Stimulated activated CD8-positive, alpha-beta memory T cell treated with anti-CD3 and anti-CD28 coated beads, Interleukin-12 subunit alpha, Interleukin-12 subunit beta, amount 100 ng/mL, for 1 hour (primary cell): ENCODE results near the gene RASA2.
"Not testable (repeated sequence)": the region's sequence is repeated elsewhere in the genome, so short reads cannot be mapped to it uniquely, and the experiment has no call there.

Experiments
- DNase-seq: peaks from one replicate; pipeline ENCODE4 v3.0.0-alpha.2; 2020; ENCODE audit warnings: low read depth

Gene RASA2

GRCh38 chr3:141459008-141459407, 27.8 kb upstream of the RASA2 start:
- DNase-seq: no peak

DNA sequence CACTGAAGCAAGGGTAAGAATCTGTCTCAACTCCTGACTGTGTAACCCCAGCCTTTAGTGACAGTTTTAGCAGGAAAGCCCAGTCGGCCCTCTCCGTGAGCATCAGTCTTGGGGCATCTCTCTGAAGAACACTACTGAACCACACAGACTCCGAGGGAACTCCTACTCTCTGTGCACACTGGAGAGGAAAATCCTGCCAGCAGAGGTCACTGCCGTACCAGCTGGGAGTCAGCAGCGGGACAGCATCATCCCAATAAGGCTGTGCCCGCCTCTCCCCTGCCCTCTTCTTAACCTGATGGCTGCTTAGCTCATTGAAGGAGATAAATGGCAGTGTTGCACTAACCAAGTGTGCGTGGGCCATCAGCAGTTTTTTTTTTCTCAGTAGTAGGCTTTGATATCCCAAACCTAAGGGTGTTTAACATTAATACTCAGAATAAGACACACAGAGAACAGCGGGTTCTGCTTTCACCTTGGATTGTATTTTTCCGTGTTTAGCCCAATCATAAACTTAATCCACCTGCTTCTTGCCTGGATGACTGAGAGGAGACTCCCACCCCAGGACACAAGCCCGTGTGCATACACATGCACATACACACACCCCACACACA, 26.6 kb upstream of the RASA2 start:
- DNase-seq: peak; percentile 79

GRCh38 chr3:141462176-141462859, 24.5 kb upstream of the RASA2 start:
- DNase-seq: no peak

DNA sequence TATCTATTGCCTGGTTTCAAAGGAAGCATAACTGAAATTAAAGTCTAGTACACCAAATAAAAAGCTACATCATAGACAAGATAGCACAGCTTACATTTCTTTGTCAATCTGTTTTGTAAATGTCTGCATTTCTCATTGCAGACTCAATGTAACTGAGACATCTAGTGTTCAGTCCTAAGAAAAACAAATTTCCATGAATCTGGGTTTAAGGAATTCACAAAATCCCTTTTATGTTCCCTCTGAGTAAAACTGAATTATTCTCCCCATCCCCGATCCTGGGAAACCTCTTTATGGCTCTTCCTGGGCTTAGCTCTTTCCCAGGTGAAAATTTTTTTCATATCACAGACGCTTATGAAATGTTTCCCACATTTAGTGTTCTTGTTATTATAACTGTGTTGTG, 21.6 kb upstream of the RASA2 start:
- DNase-seq: no peak

DNA sequence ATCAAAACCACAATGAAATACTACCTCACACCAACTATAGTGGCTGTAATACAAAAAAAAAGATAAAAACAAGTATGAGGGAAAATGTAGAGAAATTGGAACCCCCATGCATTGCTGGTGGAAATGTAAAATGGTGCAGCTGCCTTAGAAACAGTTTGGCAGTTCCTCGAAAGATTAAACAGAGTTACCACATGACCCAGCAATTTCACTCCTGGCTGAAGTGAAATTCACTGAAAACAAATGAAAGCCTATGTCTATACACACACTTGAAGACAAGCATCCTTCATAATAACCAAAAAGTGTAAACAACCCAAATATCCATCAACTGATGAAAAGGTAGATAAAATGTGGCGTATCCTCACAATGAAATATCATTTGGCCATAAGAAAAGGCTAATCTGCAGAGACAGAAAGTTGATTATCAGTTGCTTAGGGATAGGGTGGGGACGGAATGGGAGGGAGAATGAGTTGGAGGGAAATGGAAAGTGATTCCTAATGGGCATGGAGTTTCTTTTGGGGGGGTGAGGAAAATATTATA, 20.1 kb upstream of the RASA2 start:
- DNase-seq: no peak

- no peak for DNase-seq
Observed at GRCh38 chr3:141469720-141470119, 17.1 kb upstream of the RASA2 start.

DNA sequence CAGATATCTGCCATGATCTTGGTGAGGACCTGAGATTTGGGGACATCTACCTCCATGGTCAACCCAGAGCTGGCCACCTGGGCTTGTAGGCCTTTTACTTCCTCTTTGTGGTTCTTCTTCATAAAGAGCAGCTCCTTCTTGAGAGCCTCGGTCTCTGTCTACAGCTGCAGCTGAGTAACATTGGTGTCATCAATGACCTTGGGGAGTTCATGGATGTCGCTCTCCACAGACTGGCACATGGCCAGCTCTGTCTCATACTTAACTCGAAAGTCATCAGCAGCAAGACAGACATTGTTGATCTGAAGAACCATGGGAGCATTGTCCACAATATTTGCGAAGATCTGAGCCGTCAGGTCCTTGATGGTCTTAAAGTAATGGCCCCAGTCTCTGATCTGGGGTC, 15.7 kb upstream of the RASA2 start:
- no peak for DNase-seq

- no peak for DNase-seq
Observed at GRCh38 chr3:141476033-141476432, 10.8 kb upstream of the RASA2 start.

DNA sequence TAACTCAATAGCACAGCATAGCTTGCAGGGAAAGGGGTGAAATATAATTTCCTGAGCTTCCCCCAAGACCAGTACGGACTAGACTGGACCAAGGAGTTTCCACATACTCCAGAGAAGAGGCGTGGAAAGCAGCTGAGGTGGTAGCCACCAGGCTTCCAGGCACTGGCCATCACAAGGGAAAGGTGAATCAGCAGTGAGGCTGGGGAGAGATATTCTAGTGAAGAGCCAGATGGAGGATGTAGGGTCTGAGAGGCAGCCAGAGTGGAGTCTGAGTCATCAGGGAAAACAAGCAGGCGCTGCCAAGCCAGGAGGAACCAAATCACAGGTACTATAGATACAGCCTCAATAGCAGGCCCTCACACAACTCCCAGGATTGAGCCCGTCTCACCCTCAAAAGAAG, 9.6 kb upstream of the RASA2 start:
- no peak for DNase-seq

DNA sequence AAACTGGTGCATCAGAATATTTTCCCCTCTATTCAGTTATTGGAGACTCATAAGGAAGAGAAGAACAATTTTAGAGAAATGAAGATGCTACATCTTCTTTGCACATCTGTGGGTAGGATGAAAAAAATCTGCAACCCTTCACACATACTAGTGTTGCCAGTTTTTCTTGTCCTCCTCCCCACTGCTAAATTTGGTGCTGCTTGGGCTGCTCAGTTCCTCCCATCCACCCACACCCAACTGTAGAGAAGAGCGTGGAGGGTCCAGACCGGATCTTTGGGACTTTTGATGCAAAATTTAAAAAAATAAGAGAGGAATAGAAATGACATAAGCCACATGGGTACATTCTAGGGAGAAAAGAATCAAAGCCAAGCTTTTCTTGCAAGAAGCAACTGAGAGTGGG, 8.7 kb upstream of the RASA2 start:
- no peak for DNase-seq

GRCh38 chr3:141478840-141479239, 8.0 kb upstream of the RASA2 start:
- not testable (repeated sequence) for DNase-seq

DNA sequence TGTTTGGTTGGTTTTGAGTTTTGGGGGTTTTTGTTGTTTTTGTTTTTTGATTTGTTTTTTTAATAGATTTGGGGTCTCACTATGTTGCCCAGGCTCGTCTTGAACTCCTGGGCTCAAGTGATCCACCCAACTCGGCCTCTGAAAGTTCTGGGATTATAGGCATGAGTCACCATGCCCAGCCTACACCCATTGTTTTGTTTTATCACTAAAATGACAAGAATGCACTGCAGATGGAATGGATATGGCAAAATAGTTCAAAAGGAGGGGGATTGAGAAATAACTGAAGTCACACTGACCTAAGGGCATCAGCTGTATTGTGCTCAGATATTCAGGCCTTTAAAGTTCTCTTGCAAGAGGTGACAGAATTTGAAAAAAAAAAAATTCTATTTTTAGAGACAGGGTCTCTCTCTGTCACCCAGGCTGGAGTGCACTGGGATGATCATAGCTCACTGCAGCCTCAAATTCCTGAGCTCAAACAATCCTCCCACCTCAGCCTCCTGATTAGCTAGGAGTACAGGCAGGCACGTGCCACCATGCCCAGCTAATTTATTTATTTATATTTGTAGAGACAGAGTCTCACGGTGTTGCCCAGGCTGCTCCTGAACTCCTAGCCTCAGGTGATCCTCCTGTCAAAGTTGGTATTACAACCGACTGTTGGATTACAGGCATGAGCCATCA, 4.4 kb upstream of the RASA2 start:
- no peak for DNase-seq

- DNase-seq: no peak
Observed at GRCh38 chr3:141484701-141485287, 2.0 kb upstream of the RASA2 start.

- DNase-seq: no peak
Observed at GRCh38 chr3:141485641-141486495, 959 bp upstream of the RASA2 start.

- DNase-seq: no peak
Observed at GRCh38 chr3:141486496-141486745, 406 bp upstream of the RASA2 start.

GRCh38 chr3:141487521-141488252, 860 bp downstream of the RASA2 start:
- DNase-seq: peak; percentile 70

DNA sequence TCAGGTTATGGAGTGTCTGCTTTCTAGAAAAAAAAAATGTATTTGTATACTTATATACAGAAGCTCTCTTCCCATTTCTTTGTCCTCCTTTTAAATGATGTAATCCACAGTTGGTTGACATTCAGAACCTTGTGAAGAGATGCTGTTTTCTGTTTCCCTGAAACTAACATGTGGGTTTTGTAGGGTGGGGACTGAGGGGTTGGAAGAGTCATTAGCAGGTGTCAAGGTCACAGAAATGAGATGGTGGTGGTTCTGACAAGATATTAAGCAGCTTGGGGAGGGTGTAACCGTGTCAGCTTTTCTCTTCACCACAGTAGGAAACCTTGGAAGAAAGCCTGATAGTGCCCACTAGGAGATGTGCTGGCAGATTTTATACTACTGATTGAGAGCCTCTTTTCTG, 2.4 kb downstream of the RASA2 start:
- DNase-seq: no peak

- no peak for DNase-seq
Observed at GRCh38 chr3:141491081-141491480, 4.3 kb downstream of the RASA2 start.

DNA sequence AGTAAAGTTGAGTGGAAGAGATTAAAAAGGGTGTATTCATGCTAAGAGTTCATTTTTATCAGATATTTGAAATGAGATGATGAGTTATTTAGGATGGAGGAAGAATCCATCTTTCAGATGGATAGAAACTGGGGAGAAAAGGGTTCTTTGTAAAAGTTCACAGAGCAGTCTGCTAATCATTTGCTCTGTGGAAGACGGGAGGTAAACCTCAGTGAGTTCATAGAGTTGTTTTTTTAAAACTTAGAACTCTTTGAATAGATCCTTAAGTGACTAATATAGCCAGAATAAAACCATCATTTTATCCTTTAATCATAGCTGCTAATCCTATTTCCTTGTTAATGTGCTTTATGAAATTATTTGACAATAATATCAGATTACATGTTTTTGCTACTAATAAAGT, 5.1 kb downstream of the RASA2 start:
- DNase-seq: no peak

DNA sequence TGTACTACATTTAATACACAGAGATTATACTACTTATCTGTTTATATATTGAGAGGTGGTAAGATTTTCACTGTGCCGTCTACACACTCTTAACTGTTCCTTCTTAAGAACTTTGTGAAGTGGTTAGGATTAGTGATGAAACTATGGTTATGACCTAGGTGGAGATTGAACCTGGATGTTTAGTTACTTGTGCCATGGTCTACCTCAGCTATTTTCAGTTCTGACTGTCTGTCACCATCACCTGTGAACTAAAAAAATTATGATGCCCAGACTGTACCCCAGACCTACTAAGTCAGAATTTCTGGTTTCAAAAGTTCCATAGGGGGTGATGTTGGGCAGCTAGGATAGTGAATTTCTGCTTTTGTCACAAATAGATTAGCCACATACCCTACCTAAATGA, 6.4 kb downstream of the RASA2 start:
- no peak for DNase-seq

DNA sequence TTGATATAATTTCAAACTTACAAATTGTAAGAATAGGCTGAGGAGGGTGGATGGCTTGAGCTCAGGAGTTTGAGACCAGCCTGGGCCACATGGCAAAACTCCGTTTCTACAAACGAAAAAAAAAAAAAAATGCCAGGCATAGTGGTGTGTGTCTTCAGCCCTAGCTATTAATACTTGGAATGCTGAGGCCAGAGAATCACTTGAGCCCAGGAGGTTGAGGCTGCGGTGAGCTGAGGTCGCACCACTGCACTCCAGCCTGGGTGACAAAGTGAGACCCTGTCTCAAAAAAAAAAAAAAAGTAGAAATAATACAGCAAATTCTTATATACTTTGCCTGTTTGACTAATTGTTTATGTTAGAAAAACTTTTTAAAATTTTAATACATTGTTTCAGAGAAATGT, 10.8 kb downstream of the RASA2 start:
- DNase-seq: not testable (repeated sequence)
